ENCODE measurements around the gene GPRIN1. TPM values are rescaled to one million over a fixed set of nuclear protein-coding genes. Genes with fewer than 3 reads are reported as not detected.

Gene GPRIN1
- polyA plus RNA-seq, 2 donors, result 0.43 to 0.72 TPM

GRCh38 chr5:176570044-176570443, 39.9 kb downstream of the GPRIN1 start:
- H3K27me3 ChIP-seq (ENCODE audit: control insufficient read depth in 1 of 2, insufficient read depth in 2 of 2, low read length in 2 of 2), result no peaks in the 10 kb centered on the region
- no peaks in the 10 kb centered on the region for H3K9me3 ChIP-seq (ENCODE audit: control insufficient read depth in 2 of 2, insufficient read depth in 1 of 2, low read depth in 1 of 2, low read length in 1 of 2)
- 52% methylated on average over 6 of the region's 6 CpGs for WGBS, 2 donors
- H3K36me3 ChIP-seq (ENCODE audit: control insufficient read depth in 2 of 2, insufficient read depth in 2 of 2, low read length in 1 of 2), result no peaks in the 10 kb centered on the region
- H3K4me3 ChIP-seq (ENCODE audit: low read depth in 1 of 2, low read length in 2 of 2), result no peak overlapping the region
- H3K4me1 ChIP-seq (ENCODE audit: control insufficient read depth in 2 of 2, insufficient read depth in 2 of 2, low read length in 1 of 2), result no peaks in the 10 kb centered on the region
- H3K27ac ChIP-seq (ENCODE audit: low read depth in 2 of 2, low read length in 1 of 2), result no peak overlapping the region

- 77 to 80% methylated on average over 18 of the region's 18 CpGs for WGBS, 2 donors
- H3K27me3 ChIP-seq (ENCODE audit: control insufficient read depth in 1 of 2, insufficient read depth in 2 of 2, low read length in 2 of 2), result no peaks in the 10 kb centered on the region
- H3K4me1 ChIP-seq (ENCODE audit: control insufficient read depth in 2 of 2, insufficient read depth in 2 of 2, low read length in 1 of 2), result no peaks in the 10 kb centered on the region
- H3K4me3 ChIP-seq (ENCODE audit: low read depth in 1 of 2, low read length in 2 of 2), result no peak overlapping the region
- H3K27ac ChIP-seq (ENCODE audit: low read depth in 2 of 2, low read length in 1 of 2), result no peak overlapping the region
- no peaks in the 10 kb centered on the region for H3K9me3 ChIP-seq (ENCODE audit: control insufficient read depth in 2 of 2, insufficient read depth in 1 of 2, low read depth in 1 of 2, low read length in 1 of 2)
- H3K36me3 ChIP-seq (ENCODE audit: control insufficient read depth in 2 of 2, insufficient read depth in 2 of 2, low read length in 1 of 2), result no peaks in the 10 kb centered on the region
These were observed 41.3 kb downstream of the GPRIN1 start for GRCh38 chr5:176568657-176569056.

DNA sequence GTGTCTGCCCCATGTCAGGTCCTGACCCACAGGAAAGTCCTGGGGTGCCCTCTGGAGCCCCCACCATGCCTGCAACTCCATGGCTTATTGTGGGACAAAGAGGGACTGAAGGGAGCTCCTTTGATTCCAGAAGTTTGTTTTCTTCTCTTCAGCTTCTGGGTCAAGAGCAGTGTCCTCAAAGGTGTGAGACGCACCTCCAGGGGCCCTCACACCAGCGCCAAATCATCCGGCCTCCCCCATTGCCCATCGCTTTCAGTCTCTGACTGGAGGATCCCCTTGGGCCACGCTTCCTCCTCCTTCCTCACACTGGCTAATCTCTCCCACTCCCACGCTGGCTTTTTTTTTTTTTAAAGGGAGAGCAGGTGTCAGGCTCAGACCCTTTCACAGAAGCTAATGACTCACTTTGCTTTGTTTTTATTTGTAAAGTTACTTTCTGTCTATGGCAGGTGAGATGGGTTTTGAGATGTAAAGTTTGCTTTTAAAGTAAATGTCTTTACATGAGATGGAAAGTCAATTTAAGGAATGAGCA, 44.1 kb downstream of the GPRIN1 start:
- H3K27me3 ChIP-seq (ENCODE audit: control insufficient read depth in 1 of 2, insufficient read depth in 2 of 2, low read length in 2 of 2), result no peaks in the 10 kb centered on the region
- 54 to 56% methylated on average over 6 of the region's 6 CpGs for WGBS, 2 donors
- H3K4me1 ChIP-seq (ENCODE audit: control insufficient read depth in 2 of 2, insufficient read depth in 2 of 2, low read length in 1 of 2), result no peaks in the 10 kb centered on the region
- H3K27ac ChIP-seq (ENCODE audit: low read depth in 2 of 2, low read length in 1 of 2), result no peak overlapping the region
- no peaks in the 10 kb centered on the region for H3K9me3 ChIP-seq (ENCODE audit: control insufficient read depth in 2 of 2, insufficient read depth in 1 of 2, low read depth in 1 of 2, low read length in 1 of 2)
- H3K4me3 ChIP-seq (ENCODE audit: low read depth in 1 of 2, low read length in 2 of 2), result no peak overlapping the region
- H3K36me3 ChIP-seq (ENCODE audit: control insufficient read depth in 2 of 2, insufficient read depth in 2 of 2, low read length in 1 of 2), result no peaks in the 10 kb centered on the region

DNA sequence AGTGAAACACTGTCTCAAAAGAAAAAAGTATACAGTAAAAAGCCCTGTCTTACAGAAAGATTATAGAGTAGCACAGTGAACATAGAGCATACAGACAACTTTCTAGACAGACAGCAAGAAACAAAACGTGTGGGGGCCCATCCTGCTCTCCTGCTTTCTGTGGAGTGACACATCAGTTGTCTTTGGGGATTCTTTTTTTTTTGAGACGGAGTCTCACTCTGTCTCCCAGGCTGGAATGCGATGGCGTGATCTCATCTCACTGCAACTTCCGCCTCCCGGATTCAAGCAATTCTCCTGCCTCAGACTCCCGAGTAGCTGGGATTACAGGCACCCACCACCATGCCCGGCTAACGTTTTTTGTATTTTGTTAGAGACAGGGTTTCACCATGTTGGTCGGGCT, 46.0 kb downstream of the GPRIN1 start:
- Histone ChIP-seq H3K9me3 (ENCODE audit: control insufficient read depth in 2 of 2, insufficient read depth in 1 of 2, low read depth in 1 of 2, low read length in 1 of 2) (peaks cover 0 to under 1% of the 10 kb centered on the region in 2 donors), H3K4me3 (ENCODE audit: low read depth in 1 of 2, low read length in 2 of 2) (no peak overlapping the region), H3K27ac (ENCODE audit: low read depth in 2 of 2, low read length in 1 of 2) (no peak overlapping the region), H3K4me1 (ENCODE audit: control insufficient read depth in 2 of 2, insufficient read depth in 2 of 2, low read length in 1 of 2) (no peaks in the 10 kb centered on the region), H3K36me3 (ENCODE audit: control insufficient read depth in 2 of 2, insufficient read depth in 2 of 2, low read length in 1 of 2) (no peaks in the 10 kb centered on the region), H3K27me3 (ENCODE audit: control insufficient read depth in 1 of 2, insufficient read depth in 2 of 2, low read length in 2 of 2) (no peaks in the 10 kb centered on the region)
- 78 to 81% methylated on average over 10 of the region's 10 CpGs for WGBS, 2 donors

GRCh38 chr5:176562189-176562588, 47.8 kb downstream of the GPRIN1 start:
- no peaks in the 10 kb centered on the region for H3K27me3 ChIP-seq (ENCODE audit: control insufficient read depth in 1 of 2, insufficient read depth in 2 of 2, low read length in 2 of 2)
- no peak overlapping the region for H3K27ac ChIP-seq (ENCODE audit: low read depth in 2 of 2, low read length in 1 of 2)
- no peak overlapping the region for H3K4me3 ChIP-seq (ENCODE audit: low read depth in 1 of 2, low read length in 2 of 2)
- WGBS, 2 donors, result 53 to 56% methylated on average over 9 to 10 of the region's 10 CpGs
- H3K36me3 ChIP-seq (ENCODE audit: control insufficient read depth in 2 of 2, insufficient read depth in 2 of 2, low read length in 1 of 2), result no peaks in the 10 kb centered on the region
- no peaks in the 10 kb centered on the region for H3K4me1 ChIP-seq (ENCODE audit: control insufficient read depth in 2 of 2, insufficient read depth in 2 of 2, low read length in 1 of 2)
- peaks cover 0 to 4% of the 10 kb centered on the region in 2 donors for H3K9me3 ChIP-seq (ENCODE audit: control insufficient read depth in 2 of 2, insufficient read depth in 1 of 2, low read depth in 1 of 2, low read length in 1 of 2)

DNA sequence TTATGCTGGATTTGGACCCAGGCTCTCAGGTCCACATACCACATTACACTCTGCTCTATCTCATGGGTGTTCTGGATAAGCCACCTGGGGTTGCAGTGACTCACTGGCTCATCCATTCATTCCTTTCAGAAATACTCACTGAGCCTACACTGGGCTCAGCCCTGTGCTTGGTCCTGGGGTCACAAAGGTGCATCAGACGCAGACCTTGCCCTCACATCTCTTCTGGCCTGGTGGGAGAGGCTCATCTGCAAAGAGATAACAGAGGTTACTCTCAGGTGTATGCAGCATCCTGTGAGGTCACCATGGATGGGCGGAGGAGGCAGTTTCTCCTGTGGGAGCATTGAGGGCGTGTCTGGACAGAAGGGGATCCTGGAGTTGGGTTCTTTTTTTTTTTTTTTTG, 48.7 kb downstream of the GPRIN1 start:
- Histone ChIP-seq H3K27me3 (ENCODE audit: control insufficient read depth in 1 of 2, insufficient read depth in 2 of 2, low read length in 2 of 2) (no peaks in the 10 kb centered on the region), H3K4me3 (ENCODE audit: low read depth in 1 of 2, low read length in 2 of 2) (no peak overlapping the region), H3K36me3 (ENCODE audit: control insufficient read depth in 2 of 2, insufficient read depth in 2 of 2, low read length in 1 of 2) (no peaks in the 10 kb centered on the region), H3K27ac (ENCODE audit: low read depth in 2 of 2, low read length in 1 of 2) (no peak overlapping the region), H3K4me1 (ENCODE audit: control insufficient read depth in 2 of 2, insufficient read depth in 2 of 2, low read length in 1 of 2) (no peaks in the 10 kb centered on the region), H3K9me3 (ENCODE audit: control insufficient read depth in 2 of 2, insufficient read depth in 1 of 2, low read depth in 1 of 2, low read length in 1 of 2) (peaks cover 0 to 4% of the 10 kb centered on the region in 2 donors)
- WGBS, 2 donors, result 76 to 87% methylated on average over 3 of the region's 3 CpGs

DNA sequence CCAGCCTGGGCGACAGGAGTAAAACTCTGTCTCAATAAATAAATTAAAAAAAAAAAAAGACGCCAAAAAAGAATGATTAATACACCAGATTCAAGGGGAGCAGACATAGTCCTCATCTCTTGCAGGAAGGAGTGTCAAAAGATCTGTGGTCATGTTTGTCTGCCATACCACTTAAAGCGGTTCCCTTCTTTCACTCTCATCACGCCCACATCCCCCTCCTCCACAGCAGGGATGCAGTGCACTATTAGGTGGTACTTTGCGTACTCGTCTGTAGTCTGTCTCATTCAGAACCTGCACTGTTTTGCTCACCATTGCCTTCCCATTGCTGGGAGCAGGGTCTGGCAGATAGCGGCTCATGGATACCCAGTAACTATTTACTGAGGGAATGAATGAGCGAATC, 49.6 kb downstream of the GPRIN1 start:
- H3K36me3 ChIP-seq (ENCODE audit: control insufficient read depth in 2 of 2, insufficient read depth in 2 of 2, low read length in 1 of 2), result no peaks in the 10 kb centered on the region
- H3K4me1 ChIP-seq (ENCODE audit: control insufficient read depth in 2 of 2, insufficient read depth in 2 of 2, low read length in 1 of 2), result no peaks in the 10 kb centered on the region
- WGBS, 2 donors, result 68 to 73% methylated on average over 8 of the region's 8 CpGs
- H3K27me3 ChIP-seq (ENCODE audit: control insufficient read depth in 1 of 2, insufficient read depth in 2 of 2, low read length in 2 of 2), result no peaks in the 10 kb centered on the region
- peaks cover 0 to 4% of the 10 kb centered on the region in 2 donors for H3K9me3 ChIP-seq (ENCODE audit: control insufficient read depth in 2 of 2, insufficient read depth in 1 of 2, low read depth in 1 of 2, low read length in 1 of 2)
- H3K27ac ChIP-seq (ENCODE audit: low read depth in 2 of 2, low read length in 1 of 2), result no peak overlapping the region
- H3K4me3 ChIP-seq (ENCODE audit: low read depth in 1 of 2, low read length in 2 of 2), result no peak overlapping the region

- Histone ChIP-seq H3K4me1 (ENCODE audit: control insufficient read depth in 2 of 2, insufficient read depth in 2 of 2, low read length in 1 of 2) (no peaks in the 10 kb centered on the region), H3K9me3 (ENCODE audit: control insufficient read depth in 2 of 2, insufficient read depth in 1 of 2, low read depth in 1 of 2, low read length in 1 of 2) (peaks cover 0 to 4% of the 10 kb centered on the region in 2 donors), H3K27me3 (ENCODE audit: control insufficient read depth in 1 of 2, insufficient read depth in 2 of 2, low read length in 2 of 2) (no peaks in the 10 kb centered on the region), H3K36me3 (ENCODE audit: control insufficient read depth in 2 of 2, insufficient read depth in 2 of 2, low read length in 1 of 2) (no peaks in the 10 kb centered on the region), H3K4me3 (ENCODE audit: low read depth in 1 of 2, low read length in 2 of 2) (no peak overlapping the region), H3K27ac (ENCODE audit: low read depth in 2 of 2, low read length in 1 of 2) (no peak overlapping the region)
- 33 to 41% methylated on average over 5 of the region's 5 CpGs for WGBS, 2 donors
These were observed 50.3 kb downstream of the GPRIN1 start for GRCh38 chr5:176559683-176560082.

- 96 to 97% methylated on average over 12 to 13 of the region's 13 CpGs for WGBS, 2 donors
- H3K9me3 ChIP-seq (ENCODE audit: control insufficient read depth in 2 of 2, insufficient read depth in 1 of 2, low read depth in 1 of 2, low read length in 1 of 2), result peaks cover 4% of the 10 kb centered on the region in 2 donors
- peaks cover 0 to 9% of the 10 kb centered on the region in 2 donors for H3K4me1 ChIP-seq (ENCODE audit: control insufficient read depth in 2 of 2, insufficient read depth in 2 of 2, low read length in 1 of 2)
- no peaks in the 10 kb centered on the region for H3K36me3 ChIP-seq (ENCODE audit: control insufficient read depth in 2 of 2, insufficient read depth in 2 of 2, low read length in 1 of 2)
- no peaks in the 10 kb centered on the region for H3K27me3 ChIP-seq (ENCODE audit: control insufficient read depth in 1 of 2, insufficient read depth in 2 of 2, low read length in 2 of 2)
- no peak overlapping the region for H3K27ac ChIP-seq (ENCODE audit: low read depth in 2 of 2, low read length in 1 of 2)
- H3K4me3 ChIP-seq (ENCODE audit: low read depth in 1 of 2, low read length in 2 of 2), result no peak overlapping the region
These were observed 52.1 kb downstream of the GPRIN1 start for GRCh38 chr5:176557846-176558245.

GRCh38 chr5:176553260-176554085, 56.5 kb downstream of the GPRIN1 start:
- Histone ChIP-seq H3K36me3 (ENCODE audit: control insufficient read depth in 2 of 2, insufficient read depth in 2 of 2, low read length in 1 of 2) (no peaks in the 10 kb centered on the region), H3K4me3 (ENCODE audit: low read depth in 1 of 2, low read length in 2 of 2) (no peak overlapping the region), H3K4me1 (ENCODE audit: control insufficient read depth in 2 of 2, insufficient read depth in 2 of 2, low read length in 1 of 2) (peaks cover 0 to 10% of the 10 kb centered on the region in 2 donors), H3K27ac (ENCODE audit: low read depth in 2 of 2, low read length in 1 of 2) (peak overlapping the region in 1 of 2 donors; percentile 16), H3K9me3 (ENCODE audit: control insufficient read depth in 2 of 2, insufficient read depth in 1 of 2, low read depth in 1 of 2, low read length in 1 of 2) (peaks cover 0 to 4% of the 10 kb centered on the region in 2 donors), H3K27me3 (ENCODE audit: control insufficient read depth in 1 of 2, insufficient read depth in 2 of 2, low read length in 2 of 2) (no peaks in the 10 kb centered on the region)
- 59 to 62% methylated on average over 18 of the region's 18 CpGs for WGBS, 2 donors
